Endothelial cell (in vitro differentiated cells): ENCODE data around the gene ZMYM4. TPM values are rescaled to one million over a fixed set of nuclear protein-coding genes. Genes with fewer than 3 reads are reported as not detected.

Source experiments
- DNase-seq: peaks from one replicate; pipeline ENCODE4 v3.0.0; 2021; ENCODE audit warnings: low spot score
- H3K27ac Mint-ChIP-seq: one replicate; pipeline ENCODE4 v1.8.0; 2021; ENCODE audit warnings: mixed read lengths, inconsistent platforms; ENCODE audit not compliant: unreplicated experiment
- H3K27me3 Mint-ChIP-seq: one replicate; pipeline ENCODE4 v1.8.0; 2021; ENCODE audit warnings: mild to moderate bottlenecking, moderate library complexity, mixed read lengths, inconsistent platforms; ENCODE audit not compliant: unreplicated experiment
- H3K36me3 Mint-ChIP-seq: one replicate; pipeline ENCODE4 v1.8.0; 2021; ENCODE audit warnings: mild to moderate bottlenecking, low read depth, mixed read lengths, inconsistent platforms; ENCODE audit not compliant: unreplicated experiment
- H3K4me1 Mint-ChIP-seq: one replicate; pipeline ENCODE4 v1.8.0; 2021; ENCODE audit warnings: mild to moderate bottlenecking, mixed read lengths, inconsistent platforms; ENCODE audit not compliant: unreplicated experiment
- H3K4me3 Mint-ChIP-seq: one replicate; pipeline ENCODE4 v1.8.0; 2021; ENCODE audit warnings: mild to moderate bottlenecking, mixed read lengths, inconsistent platforms; ENCODE audit not compliant: unreplicated experiment
- H3K9me3 Mint-ChIP-seq: one replicate; pipeline ENCODE4 v1.8.0; 2021; ENCODE audit warnings: mixed read lengths, inconsistent platforms; ENCODE audit not compliant: unreplicated experiment
- CTCF ChIP-seq: fragments of 200-600 bp; sonication (generic); IDR thresholded peaks from one replicate; pipeline ENCODE4 v1.5.0; 2021; ENCODE audit warnings: antibody characterized with exemption; ENCODE audit not compliant: unreplicated experiment
- total RNA-seq: library from RNA; stranded (reverse); fragmentation: NEBNext Ultra II Directional; extraction: Animal tissue kit (Norgen Biotek cat#: 25700); gene quantifications from one replicate; pipeline ENCODE4 v1.2.1, GENCODE V29; 2021; ENCODE audit not compliant: unreplicated experiment

ZMYM4 gene
- total RNA-seq, 1 donor from 2014 or later = 102 TPM

- DNase-seq = no peak
- Mint-ChIP-seq H3K27me3 (no peaks in the 10 kb centered on the region), H3K4me3 (no peak overlapping the region), H3K27ac (no peak overlapping the region), H3K9me3 (no peaks in the 10 kb centered on the region), H3K36me3 (peaks cover 3% of the 10 kb centered on the region), H3K4me1 (peaks cover 6% of the 10 kb centered on the region)
- no peak for TF ChIP-seq CTCF
Observed at GRCh38 chr1:35334485-35334884, 66.0 kb downstream of the ZMYM4 start.

- Mint-ChIP-seq H3K4me3 (no peak overlapping the region), H3K27me3 (no peaks in the 10 kb centered on the region), H3K9me3 (no peaks in the 10 kb centered on the region), H3K27ac (no peak overlapping the region), H3K36me3 (peaks cover 3% of the 10 kb centered on the region), H3K4me1 (no peaks in the 10 kb centered on the region)
- no peak for DNase-seq
- TF ChIP-seq CTCF = no peak
Observed at GRCh38 chr1:35340519-35340918, 72.0 kb downstream of the ZMYM4 start.

GRCh38 chr1:35345439-35345981 lies 77.0 kb downstream of the ZMYM4 start:
- no peaks in the 10 kb centered on the region for H3K4me1 Mint-ChIP-seq
- H3K4me3 Mint-ChIP-seq = no peak overlapping the region
- DNase-seq = no peak
- no peak for TF ChIP-seq CTCF
- H3K27me3 Mint-ChIP-seq = peaks cover 2% of the 10 kb centered on the region
- H3K36me3 Mint-ChIP-seq = no peaks in the 10 kb centered on the region
- H3K9me3 Mint-ChIP-seq = no peaks in the 10 kb centered on the region
- no peak overlapping the region for H3K27ac Mint-ChIP-seq

- peaks cover 6% of the 10 kb centered on the region for H3K36me3 Mint-ChIP-seq
- TF ChIP-seq CTCF = no peak
- DNase-seq = no peak
- H3K27me3 Mint-ChIP-seq = peaks cover 2% of the 10 kb centered on the region
- no peaks in the 10 kb centered on the region for H3K9me3 Mint-ChIP-seq
- H3K4me1 Mint-ChIP-seq = peaks cover 9% of the 10 kb centered on the region
- no peak overlapping the region for H3K27ac Mint-ChIP-seq
- H3K4me3 Mint-ChIP-seq = no peak overlapping the region
Observed at GRCh38 chr1:35350872-35351271, 82.4 kb downstream of the ZMYM4 start.

GRCh38 chr1:35359995-35360394 lies 91.5 kb downstream of the ZMYM4 start:
- Mint-ChIP-seq H3K27me3 (no peaks in the 10 kb centered on the region), H3K4me3 (no peak overlapping the region), H3K4me1 (peaks cover 16% of the 10 kb centered on the region), H3K27ac (no peak overlapping the region), H3K36me3 (peaks cover 16% of the 10 kb centered on the region), H3K9me3 (no peaks in the 10 kb centered on the region)
- TF ChIP-seq CTCF = no peak
- DNase-seq = no peak
